Measurements from ENCODE around the gene RP9.

- TF ChIP-seq CTCF (IDR thresholded peaks at IDR 0.05) = no peak
- no peak for TF ChIP-seq POLR2A (IDR thresholded peaks at IDR 0.05)
Measured at GRCh38 chr7:33073243-33073642, 36.0 kb downstream of the RP9 start.

Data from lower leg skin (tissue), 3 donors.